Hepatic stellate cell (primary cell): ENCODE measurements around the gene PTPRN2.

Experiments
- DNase-seq: peaks from one replicate; pipeline ENCODE4 v3.0.0; 2011; ENCODE audit warnings: low spot score

Gene PTPRN2

GRCh38 chr7:157619753-157620525 lies 967.7 kb downstream of the PTPRN2 start:
- no peak for DNase-seq

- no peak for DNase-seq
These were observed 968.6 kb downstream of the PTPRN2 start for GRCh38 chr7:157618823-157619606.

GRCh38 chr7:157618091-157618726 lies 969.4 kb downstream of the PTPRN2 start:
- no peak for DNase-seq

- DNase-seq: no peak
These were observed 970.2 kb downstream of the PTPRN2 start for GRCh38 chr7:157617401-157617800.

GRCh38 chr7:157616931-157617330 lies 970.7 kb downstream of the PTPRN2 start:
- DNase-seq: no peak

GRCh38 chr7:157616426-157616825 lies 971.2 kb downstream of the PTPRN2 start:
- no peak for DNase-seq

- no peak for DNase-seq
These were observed 971.8 kb downstream of the PTPRN2 start for GRCh38 chr7:157615852-157616251.

GRCh38 chr7:157615101-157615817 lies 972.4 kb downstream of the PTPRN2 start:
- no peak for DNase-seq

GRCh38 chr7:157614457-157615020 lies 973.1 kb downstream of the PTPRN2 start:
- no peak for DNase-seq

GRCh38 chr7:157613575-157614322 lies 973.9 kb downstream of the PTPRN2 start:
- no peak for DNase-seq

GRCh38 chr7:157612664-157613561 lies 974.7 kb downstream of the PTPRN2 start:
- DNase-seq: no peak

GRCh38 chr7:157612009-157612663 lies 975.5 kb downstream of the PTPRN2 start:
- no peak for DNase-seq

GRCh38 chr7:157611341-157611740 lies 976.3 kb downstream of the PTPRN2 start:
- DNase-seq: no peak

GRCh38 chr7:157610671-157611295 lies 976.8 kb downstream of the PTPRN2 start:
- no peak for DNase-seq

GRCh38 chr7:157609932-157610640 lies 977.5 kb downstream of the PTPRN2 start:
- DNase-seq: no peak

GRCh38 chr7:157609516-157609915 lies 978.1 kb downstream of the PTPRN2 start:
- DNase-seq: no peak

- no peak for DNase-seq
These were observed 980.4 kb downstream of the PTPRN2 start for GRCh38 chr7:157607218-157607617.

- no peak for DNase-seq
These were observed 981.5 kb downstream of the PTPRN2 start for GRCh38 chr7:157606140-157606539.
